ENCODE results near the gene MYL12A.

DNA sequence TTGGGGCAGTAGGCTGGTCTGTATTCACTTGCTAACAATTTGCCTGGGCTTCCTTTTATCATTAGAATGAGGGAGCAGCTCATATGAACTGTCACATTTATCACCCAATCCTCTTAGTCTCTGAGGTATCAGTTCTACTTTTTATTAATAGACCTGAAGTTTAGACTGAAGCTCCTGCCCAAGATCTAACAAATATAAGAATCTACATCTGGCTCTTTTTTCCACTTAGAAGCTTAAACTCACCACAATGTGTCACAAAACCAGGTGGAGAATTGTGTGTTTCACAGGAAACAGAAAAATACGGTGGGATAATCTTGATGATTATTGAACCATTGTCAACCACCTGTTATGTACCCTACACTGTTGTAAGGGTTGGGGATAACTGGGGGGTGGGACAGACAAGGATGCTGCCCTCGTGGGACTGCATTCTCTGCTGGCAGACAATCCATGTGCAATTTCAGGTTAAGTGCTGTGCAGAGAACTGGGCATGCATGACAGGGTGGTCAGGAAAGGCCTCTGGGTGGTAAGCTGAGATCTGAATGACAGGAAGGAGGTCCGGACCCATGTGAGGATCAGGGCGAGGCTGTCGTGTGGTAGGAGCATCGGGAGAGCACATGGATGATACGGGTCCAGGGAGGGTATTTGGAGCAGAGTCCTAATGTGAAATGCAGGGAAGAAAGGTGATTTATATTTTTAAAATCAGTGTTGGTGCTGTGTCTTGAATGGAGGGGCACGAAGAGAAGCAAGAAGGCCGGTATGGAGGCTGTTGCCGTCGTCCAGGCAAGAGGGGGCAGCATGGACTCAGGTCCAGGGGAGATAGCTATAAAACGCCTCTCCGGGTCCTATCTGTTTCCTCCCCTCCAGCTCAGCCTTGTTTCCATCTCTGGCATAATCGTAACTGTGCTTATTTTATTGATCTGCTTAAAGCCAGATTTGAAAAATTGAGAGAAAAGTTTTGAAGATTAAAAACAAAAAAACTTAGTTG is 31.9 kb downstream of the MYL12A start:
- TF ChIP-seq, protein P1, sequence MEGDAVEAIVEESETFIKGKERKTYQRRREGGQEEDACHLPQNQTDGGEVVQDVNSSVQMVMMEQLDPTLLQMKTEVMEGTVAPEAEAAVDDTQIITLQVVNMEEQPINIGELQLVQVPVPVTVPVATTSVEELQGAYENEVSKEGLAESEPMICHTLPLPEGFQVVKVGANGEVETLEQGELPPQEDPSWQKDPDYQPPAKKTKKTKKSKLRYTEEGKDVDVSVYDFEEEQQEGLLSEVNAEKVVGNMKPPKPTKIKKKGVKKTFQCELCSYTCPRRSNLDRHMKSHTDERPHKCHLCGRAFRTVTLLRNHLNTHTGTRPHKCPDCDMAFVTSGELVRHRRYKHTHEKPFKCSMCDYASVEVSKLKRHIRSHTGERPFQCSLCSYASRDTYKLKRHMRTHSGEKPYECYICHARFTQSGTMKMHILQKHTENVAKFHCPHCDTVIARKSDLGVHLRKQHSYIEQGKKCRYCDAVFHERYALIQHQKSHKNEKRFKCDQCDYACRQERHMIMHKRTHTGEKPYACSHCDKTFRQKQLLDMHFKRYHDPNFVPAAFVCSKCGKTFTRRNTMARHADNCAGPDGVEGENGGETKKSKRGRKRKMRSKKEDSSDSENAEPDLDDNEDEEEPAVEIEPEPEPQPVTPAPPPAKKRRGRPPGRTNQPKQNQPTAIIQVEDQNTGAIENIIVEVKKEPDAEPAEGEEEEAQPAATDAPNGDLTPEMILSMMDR (IDR thresholded peaks at IDR 0.05), result no peak
- TF ChIP-seq POLR2A (IDR thresholded peaks at IDR 0.05), result no peak

Measured in body of pancreas (tissue), 4 donors.